Measurements from ENCODE around the gene HPCA. TPM values are rescaled to one million over a fixed set of nuclear protein-coding genes. Genes with fewer than 3 reads are reported as not detected.

The HPCA gene
- total RNA-seq, 2 donors from 2014 or later = not detected

- no peak for ATAC-seq (ENCODE audit: insufficient number of reproducible peaks, low FRiP score, low read depth)
These were observed 20.4 kb downstream of the HPCA start for GRCh38 chr1:32906654-32907053.

GRCh38 chr1:32907435-32907834 lies 21.1 kb downstream of the HPCA start:
- H3K4me1 ChIP-seq (ENCODE audit: control insufficient read depth in 1 of 2, low read depth in 2 of 2) = no peaks in the 10 kb centered on the region
- no peak overlapping the region for H3K27ac ChIP-seq
- no peak for DNase-seq (ENCODE audit: low spot score)
- no peak for ATAC-seq (ENCODE audit: insufficient number of reproducible peaks, low FRiP score, low read depth)
- no peak for TF ChIP-seq CTCF (IDR thresholded peaks at IDR 0.05)
- H3K9me3 ChIP-seq = no peaks in the 10 kb centered on the region
- H3K36me3 ChIP-seq = no peaks in the 10 kb centered on the region
- no peak overlapping the region for H3K4me3 ChIP-seq
- no peaks in the 10 kb centered on the region for H3K27me3 ChIP-seq (replicated peaks; ENCODE audit: insufficient read depth)

More at GRCh38 chr1:32906654-32907053, 20.4 kb downstream of the HPCA start:
- H3K4me3 ChIP-seq = no peak overlapping the region
- H3K9me3 ChIP-seq = no peaks in the 10 kb centered on the region
- no peaks in the 10 kb centered on the region for H3K36me3 ChIP-seq
- TF ChIP-seq CTCF (IDR thresholded peaks at IDR 0.05) = no peak
- DNase-seq (ENCODE audit: low spot score) = no peak
- peaks cover 0 to 1% of the 10 kb centered on the region in 2 donors for H3K4me1 ChIP-seq (ENCODE audit: control insufficient read depth in 1 of 2, low read depth in 2 of 2)
- no peaks in the 10 kb centered on the region for H3K27me3 ChIP-seq (replicated peaks; ENCODE audit: insufficient read depth)
- no peak overlapping the region for H3K27ac ChIP-seq

- DNase-seq (ENCODE audit: low spot score) (no peak), ATAC-seq (ENCODE audit: insufficient number of reproducible peaks, low FRiP score, low read depth) (no peak)
- no peak for TF ChIP-seq CTCF (IDR thresholded peaks at IDR 0.05)
These were observed 24.0 kb downstream of the HPCA start for GRCh38 chr1:32910319-32910718.

GRCh38 chr1:32915766-32916706 lies 29.7 kb downstream of the HPCA start:
- DNase-seq (ENCODE audit: low spot score) = no peak
- TF ChIP-seq CTCF (IDR thresholded peaks at IDR 0.05) = no peak
- ATAC-seq (ENCODE audit: insufficient number of reproducible peaks, low FRiP score, low read depth) = no peak
- Histone ChIP-seq H3K4me3 (no peak overlapping the region), H3K27me3 (replicated peaks; ENCODE audit: insufficient read depth) (no peaks in the 10 kb centered on the region), H3K36me3 (no peaks in the 10 kb centered on the region), H3K4me1 (ENCODE audit: control insufficient read depth in 1 of 2, low read depth in 2 of 2) (peaks cover 0 to 7% of the 10 kb centered on the region in 2 donors), H3K27ac (no peak overlapping the region), H3K9me3 (no peaks in the 10 kb centered on the region)

More at GRCh38 chr1:32910319-32910718, 24.0 kb downstream of the HPCA start:
- H3K27ac ChIP-seq = no peak overlapping the region
- no peaks in the 10 kb centered on the region for H3K9me3 ChIP-seq
- H3K27me3 ChIP-seq (replicated peaks; ENCODE audit: insufficient read depth) = no peaks in the 10 kb centered on the region
- H3K4me1 ChIP-seq (ENCODE audit: control insufficient read depth in 1 of 2, low read depth in 2 of 2) = no peaks in the 10 kb centered on the region
- no peaks in the 10 kb centered on the region for H3K36me3 ChIP-seq
- no peak overlapping the region for H3K4me3 ChIP-seq

- Histone ChIP-seq H3K4me3 (no peak overlapping the region), H3K27me3 (replicated peaks; ENCODE audit: insufficient read depth) (no peaks in the 10 kb centered on the region), H3K36me3 (no peaks in the 10 kb centered on the region), H3K4me1 (ENCODE audit: control insufficient read depth in 1 of 2, low read depth in 2 of 2) (peaks cover 0 to 12% of the 10 kb centered on the region in 2 donors), H3K9me3 (no peaks in the 10 kb centered on the region), H3K27ac (no peak overlapping the region)
- no peak for TF ChIP-seq CTCF (IDR thresholded peaks at IDR 0.05)
- ATAC-seq (ENCODE audit: insufficient number of reproducible peaks, low FRiP score, low read depth) (no peak), DNase-seq (ENCODE audit: low spot score) (no peak)
These were observed 31.2 kb downstream of the HPCA start for GRCh38 chr1:32917521-32917920.

Data from thoracic aorta (tissue), 2 donors.